ENCODE measurements around the gene RANBP3. TPM values are rescaled to one million over a fixed set of nuclear protein-coding genes. Genes with fewer than 3 reads are reported as not detected.

Gene RANBP3
- total and polyA plus RNA-seq, 2 experiments from 2014 or later, result 40.2 to 98.3 TPM

DNA sequence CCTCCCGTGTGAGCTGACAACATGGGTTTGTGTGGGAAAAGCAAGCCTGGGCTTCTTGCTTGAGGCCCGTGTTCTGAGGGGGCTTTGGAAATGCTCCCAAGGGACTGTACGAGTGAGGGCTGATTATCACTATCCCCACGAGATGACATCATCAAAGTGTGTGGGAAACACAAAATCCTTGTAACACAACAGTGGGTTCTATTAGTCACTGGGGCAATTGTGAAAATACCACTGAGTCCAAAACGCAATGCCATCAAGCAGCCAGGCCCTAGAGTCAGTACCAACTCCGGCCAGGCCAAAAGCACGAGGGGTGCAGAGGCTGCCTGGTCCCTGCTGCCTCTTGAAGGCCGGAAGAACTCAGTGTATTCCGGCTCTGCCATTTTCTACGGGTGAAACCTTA is 34.3 kb downstream of the RANBP3 start:
- no peak for TF ChIP-seq ETS1 (IDR thresholded peaks at IDR 0.05)
- no peak for TF ChIP-seq EZH2phosphoT487 (IDR thresholded peaks at IDR 0.05; ENCODE audit: unreplicated experiment)
- TF ChIP-seq STAT1 (IDR thresholded peaks at IDR 0.05; ENCODE audit: unreplicated experiment), result no peak
- TF ChIP-seq POLR2AphosphoS5 (IDR thresholded peaks at IDR 0.05; ENCODE audit: low read depth), result no peak
- no peak for TF ChIP-seq NANOG (IDR thresholded peaks at IDR 0.05; ENCODE audit: borderline replicate concordance)
- no peak for TF ChIP-seq JUNB (IDR thresholded peaks at IDR 0.05; ENCODE audit: unreplicated experiment)
- TF ChIP-seq REST (IDR thresholded peaks at IDR 0.05; ENCODE audit: unreplicated experiment), result no peak
- TF ChIP-seq, protein P1, sequence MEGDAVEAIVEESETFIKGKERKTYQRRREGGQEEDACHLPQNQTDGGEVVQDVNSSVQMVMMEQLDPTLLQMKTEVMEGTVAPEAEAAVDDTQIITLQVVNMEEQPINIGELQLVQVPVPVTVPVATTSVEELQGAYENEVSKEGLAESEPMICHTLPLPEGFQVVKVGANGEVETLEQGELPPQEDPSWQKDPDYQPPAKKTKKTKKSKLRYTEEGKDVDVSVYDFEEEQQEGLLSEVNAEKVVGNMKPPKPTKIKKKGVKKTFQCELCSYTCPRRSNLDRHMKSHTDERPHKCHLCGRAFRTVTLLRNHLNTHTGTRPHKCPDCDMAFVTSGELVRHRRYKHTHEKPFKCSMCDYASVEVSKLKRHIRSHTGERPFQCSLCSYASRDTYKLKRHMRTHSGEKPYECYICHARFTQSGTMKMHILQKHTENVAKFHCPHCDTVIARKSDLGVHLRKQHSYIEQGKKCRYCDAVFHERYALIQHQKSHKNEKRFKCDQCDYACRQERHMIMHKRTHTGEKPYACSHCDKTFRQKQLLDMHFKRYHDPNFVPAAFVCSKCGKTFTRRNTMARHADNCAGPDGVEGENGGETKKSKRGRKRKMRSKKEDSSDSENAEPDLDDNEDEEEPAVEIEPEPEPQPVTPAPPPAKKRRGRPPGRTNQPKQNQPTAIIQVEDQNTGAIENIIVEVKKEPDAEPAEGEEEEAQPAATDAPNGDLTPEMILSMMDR (conservative IDR thresholded peaks at IDR 0.05; ENCODE audit: low read depth in 2 of 2), result no peak
- no peak for TF ChIP-seq EZH2 (IDR thresholded peaks at IDR 0.05; ENCODE audit: low read depth, unreplicated experiment)
- no peak for TF ChIP-seq ZNF331 (CRISPR knock-in tag; IDR thresholded peaks at IDR 0.05; ENCODE audit: low read depth)
- TF ChIP-seq CREB1 (CRISPR knock-in tag; IDR thresholded peaks at IDR 0.05; ENCODE audit: low read depth), result no peak
- TF ChIP-seq ZNF114 (CRISPR knock-in tag; IDR thresholded peaks at IDR 0.05), result no peak
- TF ChIP-seq ZNF462 (CRISPR knock-in tag; IDR thresholded peaks at IDR 0.05), result no peak
- Histone ChIP-seq H3K27ac (ENCODE audit: low read depth) (no peak overlapping the region), H3K9me2 (ENCODE audit: insufficient read depth) (no peaks in the 10 kb centered on the region), H3K4me1 (ENCODE audit: insufficient read depth) (peaks cover 3% of the 10 kb centered on the region), H3K36me3 (ENCODE audit: insufficient read depth) (peaks cover 8% of the 10 kb centered on the region; the same call in 1 of the 2 replicates), H3F3A (replicated peaks; ENCODE audit: low read depth) (no peaks in the 10 kb centered on the region), H4K20me1 (replicated peaks; ENCODE audit: insufficient read depth) (peaks cover 38% of the 10 kb centered on the region), H3K79me2 (replicated peaks; ENCODE audit: insufficient read depth) (peaks cover 91% of the 10 kb centered on the region), H3K4me3 (no peak overlapping the region), H3K27me3 (ENCODE audit: insufficient read depth) (no peaks in the 10 kb centered on the region), H2AFZ (no peak overlapping the region), H3K4me2 (no peak overlapping the region)
- Mint-ChIP-seq H3K4me1 (peaks cover 44% of the 10 kb centered on the region), H3K4me3 (no peak overlapping the region), H3K9me3 (no peaks in the 10 kb centered on the region), H3K27ac (no peak overlapping the region), H3K27me3 (ENCODE audit: insufficient read depth, low read depth, poor library complexity) (peaks cover 17% of the 10 kb centered on the region), H3K36me3 (ENCODE audit: low read depth) (peaks cover 41% of the 10 kb centered on the region)
- ATAC-seq, result no peak
- no peak for DNase-seq (ENCODE audit: low spot score)
